Peyer's patch (tissue), 4 donors: ENCODE results near the gene CSTB. TPM values are rescaled to one million over a fixed set of nuclear protein-coding genes. Genes with fewer than 3 reads are reported as not detected.

Experiments used
- DNase-seq, 3 donors: peaks; one replicate each; pipeline ENCODE4 v3.0.0-alpha.2; 2017 to 2019
- H3K27ac ChIP-seq, 4 donors: fragments of 200-600 bp; sonication (generic); one replicate each; pipeline ENCODE4 v1.5.1; 2016 to 2019
- H3K27me3 ChIP-seq, 2 donors: fragments of 200-600 bp; sonication (generic); one replicate each; pipeline ENCODE4 v1.5.1; 2019
- H3K36me3 ChIP-seq, 3 donors: fragments of 200-600 bp; sonication (generic); one replicate each; pipeline ENCODE4 v1.5.1; 2016 to 2019
- H3K4me1 ChIP-seq, 4 donors: fragments of 200-600 bp; sonication (generic); one replicate each; pipeline ENCODE4 v1.5.1; 2016 to 2019
- H3K4me3 ChIP-seq, 4 donors: fragments of 200-600 bp; sonication (generic); 1 replicate in 3 of 4; 2 replicates in 1 of 4; pipeline ENCODE4 v1.5.1; 2016 to 2019; ENCODE audit warnings: mild to moderate bottlenecking in 1 of 4
- H3K9me3 ChIP-seq, 4 donors: fragments of 200-600 bp; sonication (generic); one replicate each; pipeline ENCODE4 v1.5.1; 2016 to 2019; ENCODE audit warnings: mild to moderate bottlenecking in 1 of 4
- CTCF ChIP-seq, 6 experiments: fragments of 450-650 bp in 4 of 6; fragments of 200-600 bp in 2 of 6; sonication (generic) in 1 of 6; IDR thresholded peaks; one replicate each; pipeline ENCODE4 v1.5.1; 2017 to 2019; ENCODE audit warnings: antibody characterized with exemption in 6 of 6, mild to moderate bottlenecking in 3 of 6, moderate library complexity in 1 of 6
- POLR2A ChIP-seq, 2 donors: fragments of 450-650 bp; IDR thresholded peaks; one replicate each; pipeline ENCODE4 v1.5.1; 2017; ENCODE audit warnings: antibody characterized with exemption in 2 of 2, mild to moderate bottlenecking in 2 of 2, moderate library complexity in 2 of 2
- total RNA-seq, 4 donors: library from RNA; depleted of rRNA; stranded (reverse); fragments of >200 nt; gene quantifications; one replicate each; pipeline ENCODE4 v1.1.0, GENCODE V29; 2016

Gene CSTB
- total RNA-seq, 4 donors from 2014 or later, result 7.4 to 16.1 (median 13.3) TPM

GRCh38 chr21:43745772-43746517, 30.2 kb downstream of the CSTB start:
- DNase-seq, result no peak
- H3K9me3 ChIP-seq, result no peaks in the 10 kb centered on the region
- no peak overlapping the region for H3K27ac ChIP-seq
- TF ChIP-seq CTCF (IDR thresholded peaks at IDR 0.05), result no peak
- TF ChIP-seq POLR2A (IDR thresholded peaks at IDR 0.05), result no peak
- H3K4me3 ChIP-seq, result no peak overlapping the region
- no peaks in the 10 kb centered on the region for H3K4me1 ChIP-seq
- H3K27me3 ChIP-seq, result no peaks in the 10 kb centered on the region
- peaks cover 0 to 87% (median 0%) of the 10 kb centered on the region in 3 donors for H3K36me3 ChIP-seq

- DNase-seq, result no peak
- H3K9me3 ChIP-seq, result no peaks in the 10 kb centered on the region
- peaks cover 0 to 10% (median 0%) of the 10 kb centered on the region in 4 donors for H3K4me1 ChIP-seq
- TF ChIP-seq CTCF (IDR thresholded peaks at IDR 0.05) (no peak), POLR2A (IDR thresholded peaks at IDR 0.05) (no peak)
- peaks cover 0 to 75% (median 0%) of the 10 kb centered on the region in 3 donors for H3K36me3 ChIP-seq
- no peak overlapping the region for H3K27ac ChIP-seq
- no peak overlapping the region for H3K4me3 ChIP-seq
- H3K27me3 ChIP-seq, result no peaks in the 10 kb centered on the region
Observed at GRCh38 chr21:43744725-43745124, 31.4 kb downstream of the CSTB start.

- no peak overlapping the region for H3K27ac ChIP-seq
- TF ChIP-seq POLR2A (IDR thresholded peaks at IDR 0.05) (no peak), CTCF (IDR thresholded peaks at IDR 0.05) (no peak)
- H3K27me3 ChIP-seq, result no peaks in the 10 kb centered on the region
- H3K36me3 ChIP-seq, result peaks cover 0 to 67% (median 0%) of the 10 kb centered on the region in 3 donors
- no peak for DNase-seq
- H3K9me3 ChIP-seq, result no peaks in the 10 kb centered on the region
- peaks cover 0 to 12% (median 0%) of the 10 kb centered on the region in 4 donors for H3K4me1 ChIP-seq
- H3K4me3 ChIP-seq, result no peak overlapping the region
Observed at GRCh38 chr21:43743947-43744346, 32.2 kb downstream of the CSTB start.

- H3K9me3 ChIP-seq, result no peaks in the 10 kb centered on the region
- DNase-seq, result no peak
- H3K4me3 ChIP-seq, result no peak overlapping the region
- no peak overlapping the region for H3K27ac ChIP-seq
- H3K36me3 ChIP-seq, result peaks cover 0 to 57% (median 0%) of the 10 kb centered on the region in 3 donors
- peaks cover 0 to 26% (median 0%) of the 10 kb centered on the region in 4 donors for H3K4me1 ChIP-seq
- TF ChIP-seq POLR2A (IDR thresholded peaks at IDR 0.05), result no peak
- no peak for TF ChIP-seq CTCF (IDR thresholded peaks at IDR 0.05)
- no peaks in the 10 kb centered on the region for H3K27me3 ChIP-seq
Observed at GRCh38 chr21:43741423-43742096, 34.5 kb downstream of the CSTB start.

GRCh38 chr21:43740497-43741156, 35.5 kb downstream of the CSTB start:
- no peak for TF ChIP-seq CTCF (IDR thresholded peaks at IDR 0.05)
- peak; percentile 22 to 28 for TF ChIP-seq POLR2A (IDR thresholded peaks at IDR 0.05)
- Histone ChIP-seq H3K4me1 (peaks cover 0 to 26% (median 0%) of the 10 kb centered on the region in 4 donors), H3K4me3 (no peak overlapping the region), H3K9me3 (no peaks in the 10 kb centered on the region), H3K27me3 (no peaks in the 10 kb centered on the region), H3K27ac (peak overlapping the region in 2 of 4 donors; percentile 65 to 76), H3K36me3 (peaks cover 0 to 56% (median 0%) of the 10 kb centered on the region in 3 donors)
- peak in 2 of 3 donors; percentile 77 to 81 for DNase-seq
